ENCODE data around the gene KCNC1.

Gene KCNC1

DNA sequence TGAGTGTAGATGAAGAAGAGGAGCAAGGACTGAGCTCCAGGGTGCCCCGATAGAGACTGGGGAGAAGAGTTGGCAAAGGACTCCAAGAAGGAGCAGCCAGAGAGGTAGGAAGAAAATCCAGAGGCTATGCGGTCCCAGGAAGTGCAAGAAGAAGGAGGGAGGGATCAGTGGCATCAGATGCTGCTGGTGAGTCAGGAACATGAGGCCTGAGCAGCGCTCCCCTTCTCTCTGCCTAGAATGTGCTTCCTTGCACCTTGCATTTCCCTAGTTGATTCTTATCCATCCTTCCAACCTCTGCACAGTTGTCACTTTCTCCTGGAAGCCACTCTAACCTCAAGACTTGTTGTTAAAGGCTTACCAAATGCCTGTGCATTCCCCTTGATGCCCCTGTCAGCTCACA is 21.3 kb downstream of the KCNC1 start:
- no peak for DNase-seq (ENCODE audit: low spot score)

- no peak for DNase-seq (ENCODE audit: low spot score)
Observed at GRCh38 chr11:17760102-17761029, 25.8 kb downstream of the KCNC1 start.

- no peak for DNase-seq (ENCODE audit: low spot score)
Observed at GRCh38 chr11:17762309-17762974, 27.9 kb downstream of the KCNC1 start.

DNA sequence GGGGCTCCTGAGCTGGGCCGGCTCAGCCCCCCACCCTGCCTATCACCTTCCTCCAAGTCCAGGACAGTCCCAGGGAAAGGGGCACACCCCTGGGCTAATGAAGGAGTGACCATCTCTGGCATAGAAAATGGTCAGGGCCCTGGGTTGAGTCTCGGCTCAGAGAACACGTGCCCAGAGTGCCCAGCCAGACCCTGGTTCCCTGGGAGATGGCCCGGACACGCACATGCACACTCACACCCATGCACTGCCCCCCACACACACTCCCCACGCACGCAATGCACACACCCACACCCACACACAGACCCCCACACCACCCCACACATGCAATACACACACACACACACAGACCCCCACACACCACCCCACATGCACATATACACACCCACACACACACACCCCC is 28.7 kb downstream of the KCNC1 start:
- DNase-seq (ENCODE audit: low spot score) = no peak

GRCh38 chr11:17763703-17764102 is 29.1 kb downstream of the KCNC1 start:
- no peak for DNase-seq (ENCODE audit: low spot score)

DNA sequence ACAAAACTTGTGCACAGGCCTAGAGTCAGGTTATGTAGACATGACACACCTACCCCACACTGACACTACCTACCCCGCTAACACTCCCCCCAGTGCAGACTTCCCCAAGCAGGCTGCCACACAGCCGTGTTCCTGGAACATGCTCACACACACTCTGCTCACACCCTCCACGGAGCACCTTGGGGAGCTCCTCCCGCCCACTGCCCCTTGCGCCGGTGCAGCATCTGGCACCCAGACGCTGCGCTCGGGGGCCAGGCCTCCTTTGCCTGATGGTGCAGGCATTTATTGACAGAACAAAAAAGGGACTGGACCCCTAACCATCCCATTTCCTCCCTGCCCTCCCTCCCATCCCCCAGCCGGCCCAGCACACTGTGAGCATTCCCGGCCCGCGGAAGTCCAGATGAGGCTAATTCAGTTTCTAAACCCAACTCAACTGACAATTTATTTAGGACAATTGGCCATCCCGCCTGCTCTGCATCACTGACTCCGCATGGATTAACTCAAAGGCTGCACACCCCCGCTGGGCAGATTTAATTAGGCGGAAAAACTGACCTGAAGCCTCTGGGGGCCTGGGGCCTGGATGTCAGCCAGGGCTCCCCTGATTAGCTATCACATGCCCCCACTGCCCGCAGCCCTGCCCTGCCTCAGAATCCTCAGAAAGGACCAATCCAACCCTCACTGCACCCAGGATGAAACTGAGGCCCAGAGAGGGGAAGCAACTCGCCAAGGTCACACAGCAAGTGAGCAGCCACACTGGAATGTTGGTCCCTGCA is 30.1 kb downstream of the KCNC1 start:
- no peak for DNase-seq (ENCODE audit: low spot score)

DNA sequence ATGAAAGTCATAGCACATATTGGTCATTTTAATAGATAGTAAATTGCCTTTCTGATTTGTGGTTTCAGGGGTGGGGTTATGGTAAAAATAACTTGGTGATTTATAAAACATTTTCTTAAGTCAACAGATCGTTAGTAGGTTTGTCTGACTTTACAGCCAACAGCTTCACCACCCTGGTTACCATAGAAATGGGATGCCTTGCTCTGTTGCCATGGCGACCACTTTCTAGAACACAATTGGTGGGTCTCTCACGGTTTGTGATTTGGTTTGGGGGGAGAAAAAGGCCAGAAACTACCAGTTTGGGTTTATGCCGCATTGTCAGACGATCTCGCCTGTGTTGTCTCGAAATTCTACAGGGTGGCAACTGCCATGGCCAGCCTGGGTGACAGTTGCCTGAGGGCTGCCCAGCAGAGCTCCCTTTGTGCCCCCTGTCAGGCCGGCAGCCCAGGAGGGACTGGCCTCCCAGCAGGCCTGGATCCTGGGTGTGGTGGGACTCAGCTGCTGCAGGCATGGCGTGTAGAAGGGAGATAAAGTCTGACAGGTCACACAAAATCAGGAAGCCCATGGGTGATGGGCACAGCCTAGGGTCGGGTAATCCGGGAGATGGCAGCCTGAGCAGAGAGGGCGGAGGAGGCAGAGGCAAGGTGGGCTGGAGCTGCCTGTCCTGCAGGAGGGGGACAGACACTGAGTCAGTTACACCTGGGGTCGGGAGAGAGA is 30.9 kb downstream of the KCNC1 start:
- no peak for DNase-seq (ENCODE audit: low spot score)

DNA sequence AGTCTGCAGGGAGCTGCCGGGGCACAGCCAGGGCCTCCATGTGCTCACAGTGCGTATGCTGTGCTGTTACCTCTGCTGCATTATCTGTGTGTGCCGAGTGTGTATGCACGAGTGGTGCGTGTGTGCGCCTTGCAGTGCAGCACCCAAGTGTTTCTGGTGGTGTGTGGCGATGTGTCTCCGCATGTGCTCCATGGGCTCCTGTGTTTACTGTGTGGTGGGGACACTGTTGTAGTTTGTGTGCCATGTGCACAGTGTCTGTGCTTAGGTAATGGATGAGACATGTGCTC is 31.4 kb downstream of the KCNC1 start:
- DNase-seq (ENCODE audit: low spot score) = no peak

DNA sequence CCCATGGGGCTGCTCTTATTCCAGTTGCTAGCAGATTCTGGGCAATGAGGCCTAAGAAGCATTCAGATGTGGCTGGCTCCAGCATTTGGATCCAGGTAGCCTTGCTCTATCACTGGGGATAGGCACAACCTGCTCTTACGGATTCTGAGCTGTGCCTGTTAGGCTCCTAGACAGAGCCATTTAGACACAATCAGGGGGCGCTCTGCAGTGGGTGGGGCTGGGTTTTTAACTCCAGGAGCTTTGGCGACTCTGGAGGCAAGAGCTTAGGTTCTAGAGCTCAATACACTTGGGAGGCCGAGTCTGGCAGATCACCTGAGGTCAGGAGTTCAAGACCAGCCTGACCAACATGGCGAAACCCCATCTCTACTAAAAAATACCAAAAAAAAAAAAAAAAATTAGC is 32.0 kb downstream of the KCNC1 start:
- DNase-seq (ENCODE audit: low spot score) = no peak

- DNase-seq (ENCODE audit: low spot score) = no peak
Observed at GRCh38 chr11:17767301-17767885, 32.8 kb downstream of the KCNC1 start.

- no peak for DNase-seq (ENCODE audit: low spot score)
Observed at GRCh38 chr11:17767914-17768313, 33.3 kb downstream of the KCNC1 start.

DNA sequence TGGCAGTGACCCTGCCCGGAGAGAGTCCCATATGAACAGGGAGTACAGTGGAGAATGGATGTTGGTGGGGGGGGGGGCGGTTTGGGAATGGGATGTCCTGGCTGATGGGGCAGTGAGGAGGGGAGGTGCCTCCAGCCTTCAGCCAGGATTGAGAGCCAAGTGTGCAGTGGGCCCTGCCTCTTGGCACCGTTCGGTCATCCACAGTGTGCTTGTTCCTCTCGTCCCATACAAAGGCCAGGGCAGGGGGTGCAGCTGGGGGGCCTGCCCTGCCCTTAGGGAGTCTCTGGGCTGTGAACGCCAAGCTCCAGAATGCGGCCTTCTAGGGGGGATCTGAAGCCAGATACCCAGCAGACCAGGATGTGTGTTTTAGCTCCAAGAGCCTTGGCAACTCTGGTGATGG is 34.0 kb downstream of the KCNC1 start:
- DNase-seq (ENCODE audit: low spot score) = no peak

DNA sequence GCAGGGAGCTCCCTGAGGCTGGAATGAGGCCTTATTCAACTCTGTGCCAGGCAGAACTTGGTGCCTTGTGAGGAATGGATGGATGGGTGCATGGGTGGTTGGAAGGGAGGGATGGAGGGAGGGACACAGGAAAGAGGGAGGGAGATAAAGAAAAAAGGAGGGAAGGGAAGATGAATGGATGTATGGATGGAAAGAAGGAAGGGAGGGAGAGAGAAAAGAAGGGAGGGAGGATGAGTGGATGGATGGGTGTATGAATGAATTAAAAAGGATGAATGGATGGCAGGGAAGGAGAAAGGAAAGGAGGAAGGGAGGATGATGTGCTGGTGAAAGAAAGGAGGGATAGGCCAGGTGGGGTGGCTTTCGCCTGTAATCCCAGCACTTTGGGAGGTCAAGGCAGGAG is 34.6 kb downstream of the KCNC1 start:
- no peak for DNase-seq (ENCODE audit: low spot score)

DNA sequence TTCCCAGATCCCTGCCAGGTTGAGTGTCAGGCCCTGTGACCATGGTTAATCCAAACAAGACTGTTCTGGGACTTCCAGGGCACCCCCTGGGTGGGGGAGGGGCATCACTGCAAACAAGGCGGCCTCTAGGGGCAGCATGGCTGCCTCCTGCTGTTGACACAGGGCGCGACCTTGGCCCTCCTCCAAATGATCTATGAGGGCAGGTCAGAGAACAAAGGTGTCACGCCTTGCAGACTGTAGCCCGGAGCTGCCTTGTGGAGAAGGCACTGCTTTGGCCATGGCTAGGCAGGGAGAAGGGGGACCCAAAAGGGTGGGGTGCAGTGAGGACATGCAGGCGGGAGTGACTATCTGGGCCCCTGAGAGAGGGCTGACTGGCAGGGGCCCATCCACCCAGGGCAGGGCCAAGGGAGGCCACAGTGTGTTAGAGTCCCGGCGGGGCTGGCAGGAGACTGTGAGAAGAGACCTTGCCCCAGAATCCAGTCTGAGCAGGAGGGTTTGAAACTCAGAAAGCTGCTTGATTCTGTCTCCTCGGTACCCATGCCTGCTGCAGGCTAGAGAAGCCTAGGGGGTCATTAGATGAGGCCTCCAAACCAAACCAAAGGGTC is 35.6 kb downstream of the KCNC1 start:
- DNase-seq (ENCODE audit: low spot score) = no peak

DNA sequence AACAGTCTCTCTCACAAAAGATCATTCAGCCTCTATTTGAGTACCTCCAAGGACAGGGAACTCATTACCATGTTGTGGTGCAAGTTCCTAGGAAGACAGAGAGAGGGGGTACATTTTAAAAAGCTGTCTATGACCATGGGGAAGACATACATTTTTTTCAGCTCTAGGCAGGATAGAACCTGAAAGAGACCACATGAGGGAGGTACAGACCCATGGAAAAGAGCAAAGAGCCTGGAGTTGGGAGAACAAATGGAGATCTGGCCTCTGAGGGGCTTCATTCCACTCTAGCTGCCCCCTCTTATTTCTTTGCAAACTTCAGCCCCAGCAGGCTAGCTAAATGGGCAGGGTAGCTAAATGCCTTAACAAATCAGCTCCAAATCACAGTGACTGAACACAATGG is 36.3 kb downstream of the KCNC1 start:
- no peak for DNase-seq (ENCODE audit: low spot score)

DNA sequence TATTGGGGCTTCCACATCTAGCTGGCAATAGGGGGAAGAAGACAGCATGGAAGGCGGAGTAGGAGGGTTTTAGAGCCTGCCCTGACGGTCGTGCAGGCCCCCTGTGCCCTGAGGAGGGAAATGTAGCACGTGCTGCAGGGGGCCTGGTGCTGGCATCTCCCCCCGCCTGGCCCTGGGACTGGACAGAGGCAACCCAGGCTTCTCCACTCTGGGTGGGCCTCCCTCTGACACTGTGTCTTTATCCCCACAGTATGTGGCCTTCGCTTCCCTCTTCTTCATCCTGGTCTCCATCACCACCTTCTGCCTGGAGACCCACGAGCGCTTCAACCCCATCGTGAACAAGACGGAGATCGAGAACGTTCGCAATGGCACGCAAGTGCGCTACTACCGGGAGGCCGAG is 36.8 kb downstream of the KCNC1 start:
- DNase-seq (ENCODE audit: low spot score) = no peak

- no peak for DNase-seq (ENCODE audit: low spot score)
Observed at GRCh38 chr11:17771841-17772401, 37.3 kb downstream of the KCNC1 start.

GRCh38 chr11:17772704-17773600 is 38.4 kb downstream of the KCNC1 start:
- no peak for DNase-seq (ENCODE audit: low spot score)

GRCh38 chr11:17773674-17774073 is 39.1 kb downstream of the KCNC1 start:
- DNase-seq (ENCODE audit: low spot score) = no peak

Data from CD4-positive, alpha-beta T cell treated with Interleukin-15 for 4 hours (primary cell).